Heart left ventricle (tissue), 16 donors: ENCODE data around the gene IST1. TPM values are rescaled to one million over a fixed set of nuclear protein-coding genes. Genes with fewer than 3 reads are reported as not detected.
"Not testable (repeated sequence)": the region's sequence is repeated elsewhere in the genome, so short reads cannot be mapped to it uniquely, and the experiment has no call there.

ENCODE experiments used
- ATAC-seq, 4 donors: fragments of 200-7000 bp; cut with Tn5 transposase; one replicate each; pipeline ENCODE4 v1.9.1; 2020 to 2022; ENCODE audit warnings: moderate library complexity in 4 of 4, mild to moderate bottlenecking in 3 of 4, moderate number of reproducible peaks in 1 of 4
- DNase-seq, 5 donors: peaks; one replicate each; pipeline ENCODE4 v3.0.0-alpha.2; 2020
- H3K27ac ChIP-seq, 12 donors: fragments of 200-600 bp; sonication (generic) in 4 of 12; one replicate each; pipeline versions ENCODE4 v1.5.0 to v1.8.0; 2016 to 2022; ENCODE audit warnings: mild to moderate bottlenecking in 2 of 12
- H3K27me3 ChIP-seq, 9 donors: fragments of 200-600 bp; sonication (generic) in 2 of 9; one replicate each; pipeline versions ENCODE4 v1.5.1 to v1.8.0; 2016 to 2022; ENCODE audit warnings: mild to moderate bottlenecking in 3 of 9
- H3K36me3 ChIP-seq, 9 donors: fragments of 200-600 bp; sonication (generic) in 2 of 9; one replicate each; pipeline versions ENCODE4 v1.5.0 to v1.8.0; 2018 to 2022; ENCODE audit warnings: mild to moderate bottlenecking in 2 of 9
- H3K4me1 ChIP-seq, 12 donors: fragments of 200-600 bp; sonication (generic) in 4 of 12; one replicate each; pipeline versions ENCODE4 v1.5.0 to v1.8.0; 2016 to 2022; ENCODE audit warnings: mild to moderate bottlenecking in 3 of 12
- H3K4me3 ChIP-seq, 12 donors: fragments of 200-600 bp; sonication (generic) in 4 of 12; one replicate each; pipeline versions ENCODE4 v1.5.0 to v1.8.0; 2017 to 2022; ENCODE audit warnings: mild to moderate bottlenecking in 9 of 12, moderate library complexity in 4 of 12
- H3K9me3 ChIP-seq, 12 donors: fragments of 200-600 bp; sonication (generic) in 4 of 12; one replicate each; pipeline versions ENCODE4 v1.5.0 to v1.8.0; 2016 to 2022; ENCODE audit warnings: mild to moderate bottlenecking in 1 of 12
- CTCF ChIP-seq, 12 donors: fragments of 200-600 bp; sonication (generic) in 4 of 12; IDR thresholded peaks; one replicate each; pipeline versions ENCODE4 v1.5.0 to v1.8.0; 2018 to 2022; ENCODE audit warnings: antibody characterized with exemption in 12 of 12, mild to moderate bottlenecking in 5 of 12
- POLR2A ChIP-seq, 2 donors: fragments of 450-650 bp; IDR thresholded peaks; one replicate each; pipeline ENCODE4 v1.6.1; 2017; ENCODE audit warnings: antibody characterized with exemption in 2 of 2, mild to moderate bottlenecking in 2 of 2, moderate library complexity in 2 of 2
- WGBS, 4 donors: extraction: QIAGEN DNeasy Blood & Tissue Kit in 2 of 4; methylation state at CpG; one replicate each; pipeline versions ENCODE4 v1.1.5 to v1.1.7; 2013 to 2018; 5-methylcytosine and 5-hydroxymethylcytosine counted together
- intact Hi-C, 10 donors: fragments of 100-400 bp; cut with DNase I; formaldehyde crosslinking; loops; one replicate each; pipeline versions ENCODE4 v1.11.1 to v1.14.2; 2022
- polyA plus RNA-seq, 2 donors: library from polyadenylated mRNA; stranded (reverse); fragments of 200-250 nt; gene quantifications; one replicate each; pipeline ENCODE4 v1.2.3, GENCODE V29; 2013
- total RNA-seq, 9 donors: library from RNA; depleted of rRNA in 2 of 9; stranded (reverse); fragments of >200 nt in 2 of 9; fragmentation: NEBNext Ultra II Directional in 3 of 9; extraction: Animal tissue kit (Norgen Biotek cat#: 25700) in 3 of 9; gene quantifications; one replicate each; pipeline versions ENCODE4 v1.1.0 to v1.2.4, GENCODE V29; 2016 to 2023
- donor health status: ischemic (EF 13 %, LVEDD 7.1; RV severe dilation, severe dysfunction).
- donor health status: healthy with polysubstance abuse.
- donor health status: DM: no; HTN: yes; CAD: no.
- donor health status: DM: no; HTN: no; CAD: no.
- donor health status: ischemic (EF 25% LVEDD 6.9; RV normal size, moderate dysfunction).
- donor health status: ischemic (EF 25% LVEDD 5.7; RV mildly dilated, moderate dysfunction).
- donor health status: healthy.
- donor health status: DM: yes; HTN: yes; CAD: no.
- donor health status: ischemic (EF 35%, LVEDD 5.7; RV mildly dilated, moderate dysfunction).
- donor health status: nonischemic (EF 11% LVEDD 7.7; RV severe dilation, severe dysfunction).
- donor health status: DM: yes; HTN: yes; CAD: no.
- donor health status: PGD.
- donor health status: ischemic (EF 29% LVEDD 5.4; RV normal size, mild dysfunction).
- donor health status: nonischemic (EF 23%, LVEDD 6.1; RV moderate dilation, normal function).

The IST1 gene
- total and polyA plus RNA-seq, 11 donors, result 54.5 to 146 (median 108) TPM

GRCh38 chr16:71859762-71860521 lies 35.4 kb upstream of the IST1 start:
- WGBS, 4 donors, result 93 to 95% (median 94%) methylated on average over 31 to 32 of the region's 32 CpGs
- DNase-seq, result no peak
- Histone ChIP-seq H3K36me3 (peaks cover 2 to 79% (median 54%) of the 10 kb centered on the region in 9 donors), H3K4me3 (no peak overlapping the region), H3K27me3 (no peaks in the 10 kb centered on the region), H3K9me3 (no peaks in the 10 kb centered on the region), H3K27ac (peak overlapping the region in 5 of 12 donors; percentile 34 to 85 (median 60)), H3K4me1 (peaks cover 0 to 40% (median 9%) of the 10 kb centered on the region in 12 donors)
- intact Hi-C loops, result no loop called here
- peak in 1 of 4 donors; percentile 27 for ATAC-seq
- TF ChIP-seq POLR2A (IDR thresholded peaks at IDR 0.05) (no peak), CTCF (IDR thresholded peaks at IDR 0.05) (no peak)

- WGBS, 4 donors, result 95 to 100% (median 96%) methylated on average over 2 to 5 of the region's 5 CpGs
- DNase-seq (no peak), ATAC-seq (no peak)
- Histone ChIP-seq H3K36me3 (peaks cover 2 to 98% (median 79%) of the 10 kb centered on the region in 9 donors), H3K4me1 (peaks cover 0 to 8% (median 2%) of the 10 kb centered on the region in 12 donors), H3K4me3 (no peak overlapping the region), H3K9me3 (no peaks in the 10 kb centered on the region), H3K27ac (no peak overlapping the region), H3K27me3 (no peaks in the 10 kb centered on the region)
- intact Hi-C loops, result no loop called here
- TF ChIP-seq CTCF (IDR thresholded peaks at IDR 0.05) (no peak), POLR2A (IDR thresholded peaks at IDR 0.05) (no peak)
Measured at GRCh38 chr16:71863995-71864394, 31.3 kb upstream of the IST1 start.

- TF ChIP-seq POLR2A (IDR thresholded peaks at IDR 0.05), result no peak
- TF ChIP-seq CTCF (IDR thresholded peaks at IDR 0.05), result no peak
- ATAC-seq (peak in 2 of 4 donors; percentile 9 to 47), DNase-seq (no peak)
- Histone ChIP-seq H3K9me3 (no peaks in the 10 kb centered on the region), H3K27me3 (no peaks in the 10 kb centered on the region), H3K27ac (no peak overlapping the region), H3K36me3 (peaks cover 2 to 95% (median 73%) of the 10 kb centered on the region in 9 donors), H3K4me3 (no peak overlapping the region), H3K4me1 (no peaks in the 10 kb centered on the region)
- intact Hi-C loops, result no loop called here
- 85 to 88% (median 87%) methylated on average over 7 of the region's 7 CpGs for WGBS, 4 donors
Measured at GRCh38 chr16:71865173-71865863, 30.0 kb upstream of the IST1 start.

GRCh38 chr16:71867175-71867574 lies 28.2 kb upstream of the IST1 start:
- WGBS, 4 donors, result 90 to 98% (median 94%) methylated on average over 6 of the region's 6 CpGs

More at GRCh38 chr16:71867175-71867574, 28.2 kb upstream of the IST1 start:
- H3K27ac ChIP-seq, H3K9me3 ChIP-seq, intact Hi-C loops, H3K4me3 ChIP-seq, H3K27me3 ChIP-seq, DNase-seq, ATAC-seq, H3K4me1 ChIP-seq: not testable (repeated sequence)
- H3K36me3 ChIP-seq, result peaks cover 0 to 93% (median 65%) of the 10 kb centered on the region in 9 donors
